ENCODE data around the gene NCAPG.

- no peak for TF ChIP-seq FOXP2 (optimal IDR thresholded peaks at IDR 0.05; ENCODE audit: borderline replicate concordance, extremely low read depth, extremely low read length, insufficient read depth)
- no peak for TF ChIP-seq POLR2AphosphoS5 (IDR thresholded peaks at IDR 0.05; ENCODE audit: low read depth, low read length)
- TF ChIP-seq REST (IDR thresholded peaks at IDR 0.05; ENCODE audit: insufficient read depth in 1 of 2, low read depth in 2 of 2, low read length in 2 of 2): no peak
- TF ChIP-seq SIN3A (IDR thresholded peaks at IDR 0.05; ENCODE audit: borderline replicate concordance, insufficient read depth, low read length): no peak
- no peak for TF ChIP-seq TAF1 (IDR thresholded peaks at IDR 0.05; ENCODE audit: borderline replicate concordance, insufficient read depth, low read length)
Measured at GRCh38 chr4:17786567-17786966, 24.2 kb upstream of the NCAPG start.
